Limb (tissue), 2 donors: Measurements from ENCODE around the gene VAMP8.
"Not testable (repeated sequence)": the region's sequence is repeated elsewhere in the genome, so short reads cannot be mapped to it uniquely, and the experiment has no call there.

ENCODE experiments used
- DNase-seq, 2 donors: peaks; one replicate each; pipeline ENCODE4 v3.0.0-alpha.2; 2016; ENCODE audit errors: extremely low spot score in 2 of 2

VAMP8 gene

GRCh38 chr2:85598594-85599340, 21.4 kb downstream of the VAMP8 start:
- DNase-seq, result no peak

GRCh38 chr2:85599468-85600234, 22.3 kb downstream of the VAMP8 start:
- no peak for DNase-seq

- DNase-seq, result no peak
Measured at GRCh38 chr2:85600235-85600575, 22.8 kb downstream of the VAMP8 start.

GRCh38 chr2:85600951-85601770, 23.8 kb downstream of the VAMP8 start:
- DNase-seq, result no peak

- peak in 1 of 2 donors; percentile 45 for DNase-seq
Measured at GRCh38 chr2:85601771-85602475, 24.5 kb downstream of the VAMP8 start.

- peak; percentile 92 for DNase-seq
Measured at GRCh38 chr2:85602476-85603234, 25.3 kb downstream of the VAMP8 start, which contains the start of gene TMEM150A. Gene TMEM150A, minus strand, starts transcription at chr2:85602698. Its CDS starts 750 bp downstream, at chr2:85601948.

- DNase-seq, result not testable (repeated sequence)
Measured at GRCh38 chr2:85604133-85604444, 26.7 kb downstream of the VAMP8 start.

- DNase-seq, result no peak
Measured at GRCh38 chr2:85604568-85605339, 27.4 kb downstream of the VAMP8 start.

GRCh38 chr2:85605406-85606115, 28.2 kb downstream of the VAMP8 start:
- DNase-seq, result no peak

- DNase-seq, result no peak
Measured at GRCh38 chr2:85606116-85606455, 28.7 kb downstream of the VAMP8 start.

- DNase-seq, result no peak
Measured at GRCh38 chr2:85607268-85608215, 30.2 kb downstream of the VAMP8 start.

- no peak for DNase-seq
Measured at GRCh38 chr2:85611217-85611704, 33.9 kb downstream of the VAMP8 start.

- peak; percentile 93 to 94 for DNase-seq
Measured at GRCh38 chr2:85611705-85612587, 34.6 kb downstream of the VAMP8 start, which contains the start of gene C2orf68. Gene C2orf68, minus strand, starts transcription at chr2:85612066. Its CDS starts 82 bp downstream, at chr2:85611984.

GRCh38 chr2:85613717-85614515, 36.5 kb downstream of the VAMP8 start:
- DNase-seq, result no peak

GRCh38 chr2:85614757-85615156, 37.4 kb downstream of the VAMP8 start:
- not testable (repeated sequence) for DNase-seq

GRCh38 chr2:85615413-85615728, 38.0 kb downstream of the VAMP8 start:
- no peak for DNase-seq
